Stimulated activated CD4-positive, alpha-beta T cell treated with anti-CD3 and anti-CD28 coated beads, TNF-alpha, amount 100 ng/mL, for 48 hours (primary cell): Measurements from ENCODE around the gene TMEM132E.

Source experiments
- DNase-seq, 3 donors: peaks; one replicate each; pipeline ENCODE4 v3.0.0-alpha.2; 2020; ENCODE audit warnings: low read depth in 3 of 3

The TMEM132E gene

DNA sequence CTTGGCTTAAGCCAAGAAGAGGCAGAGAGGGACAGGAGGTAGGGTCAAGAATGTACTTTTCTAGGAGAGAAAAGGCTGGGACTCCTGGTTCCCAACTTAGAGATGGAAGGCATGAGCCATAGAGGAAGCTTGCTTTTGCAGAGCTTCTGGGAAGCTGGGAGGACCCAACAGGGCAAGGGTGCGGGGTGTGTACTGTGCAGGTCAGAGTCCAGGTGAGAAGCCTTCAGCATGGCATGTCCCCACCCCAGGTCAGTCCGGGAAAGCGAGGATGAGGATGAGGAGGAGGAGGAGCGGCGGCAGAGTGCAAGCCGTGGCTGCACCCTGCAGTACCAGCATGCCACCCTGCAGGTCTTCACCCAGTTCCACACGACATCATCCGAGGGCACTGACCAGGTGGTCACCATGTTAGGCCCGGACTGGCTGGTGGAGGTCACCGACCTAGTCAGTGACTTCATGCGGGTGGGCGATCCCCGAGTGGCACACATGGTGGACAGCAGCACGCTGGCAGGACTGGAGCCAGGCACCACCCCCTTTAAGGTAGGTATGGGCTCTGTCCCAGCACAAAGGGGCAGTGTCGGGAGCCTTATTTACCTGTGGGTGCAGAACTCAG lies 55.3 kb downstream of the TMEM132E start:
- DNase-seq, result no peak

- no peak for DNase-seq
Measured at GRCh38 chr17:34635876-34636275, 56.5 kb downstream of the TMEM132E start.

DNA sequence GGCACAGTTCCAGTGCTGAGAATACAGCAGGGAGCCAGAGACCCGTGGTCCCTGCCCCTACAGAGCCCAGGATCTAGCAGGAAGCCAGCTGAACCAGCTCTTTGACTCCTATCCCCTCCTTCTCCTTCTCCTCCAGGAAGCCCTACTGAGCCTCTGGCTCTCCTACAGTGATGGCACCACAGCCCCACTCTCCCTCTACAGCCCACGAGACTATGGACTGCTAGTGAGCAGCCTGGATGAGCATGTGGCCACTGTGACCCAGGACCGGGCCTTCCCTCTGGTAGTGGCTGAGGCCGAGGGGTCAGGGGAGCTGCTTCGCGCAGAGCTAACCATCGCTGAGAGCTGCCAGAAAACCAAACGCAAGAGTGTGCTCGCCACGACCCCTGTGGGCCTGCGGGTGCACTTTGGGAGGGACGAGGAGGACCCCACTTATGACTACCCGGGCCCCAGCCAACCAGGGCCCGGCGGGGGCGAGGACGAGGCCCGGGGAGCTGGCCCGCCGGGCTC lies 57.7 kb downstream of the TMEM132E start:
- no peak for DNase-seq

GRCh38 chr17:34637548-34638525 lies 58.5 kb downstream of the TMEM132E start:
- peak; percentile 62 to 87 (median 67) for DNase-seq

- no peak for DNase-seq
Measured at GRCh38 chr17:34638526-34639260, 59.3 kb downstream of the TMEM132E start.

GRCh38 chr17:34639706-34640425 lies 60.5 kb downstream of the TMEM132E start:
- no peak for DNase-seq

DNA sequence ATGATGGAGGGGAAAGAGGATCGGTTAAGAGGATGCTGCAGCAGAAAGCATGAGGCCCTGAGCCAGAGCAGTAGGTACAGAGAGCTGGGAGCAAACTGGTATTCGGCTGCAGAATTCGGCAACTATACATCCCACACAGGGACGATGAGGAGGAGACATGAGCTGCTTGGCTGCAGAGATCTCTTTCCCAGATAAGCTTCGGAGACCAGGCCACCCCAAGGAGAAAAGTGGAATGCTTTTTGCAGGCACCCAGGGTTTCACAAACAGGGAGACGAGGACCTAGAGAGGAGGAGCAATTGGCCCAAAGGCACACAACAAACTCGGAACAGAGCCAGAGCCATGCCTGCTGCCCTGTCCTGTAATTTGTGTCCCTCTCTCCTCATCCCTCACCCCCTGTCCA lies 62.0 kb downstream of the TMEM132E start:
- DNase-seq, result no peak

GRCh38 chr17:34644941-34645550 lies 65.7 kb downstream of the TMEM132E start:
- DNase-seq, result no peak

GRCh38 chr17:34645594-34645993 lies 66.2 kb downstream of the TMEM132E start:
- no peak for DNase-seq

- no peak for DNase-seq
Measured at GRCh38 chr17:34647511-34647910, 68.1 kb downstream of the TMEM132E start.

- no peak for DNase-seq
Measured at GRCh38 chr17:34650051-34650750, 70.8 kb downstream of the TMEM132E start.

GRCh38 chr17:34651402-34651811 lies 72.0 kb downstream of the TMEM132E start:
- no peak for DNase-seq

GRCh38 chr17:34652021-34652555 lies 72.7 kb downstream of the TMEM132E start:
- no peak for DNase-seq

DNA sequence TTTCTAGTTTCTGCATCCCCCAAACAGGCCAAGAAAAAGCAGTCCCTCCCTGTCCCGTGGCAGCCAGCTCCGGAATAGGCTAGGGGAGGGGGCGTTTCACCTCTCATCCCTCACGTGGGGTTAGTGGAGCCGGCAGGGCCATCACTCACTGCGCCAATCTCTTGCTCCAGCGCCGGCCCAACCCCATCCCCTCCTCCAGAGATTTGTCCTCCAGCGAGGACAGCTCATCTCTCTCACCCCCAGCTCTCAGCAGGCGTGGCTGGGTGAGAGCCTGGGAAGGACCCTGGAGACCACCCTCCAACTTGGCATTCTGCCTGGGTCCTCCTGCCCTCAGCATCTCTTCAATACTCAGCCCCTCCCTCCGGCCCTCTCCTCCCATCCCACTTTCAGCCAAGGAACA lies 74.1 kb downstream of the TMEM132E start:
- no peak for DNase-seq

DNA sequence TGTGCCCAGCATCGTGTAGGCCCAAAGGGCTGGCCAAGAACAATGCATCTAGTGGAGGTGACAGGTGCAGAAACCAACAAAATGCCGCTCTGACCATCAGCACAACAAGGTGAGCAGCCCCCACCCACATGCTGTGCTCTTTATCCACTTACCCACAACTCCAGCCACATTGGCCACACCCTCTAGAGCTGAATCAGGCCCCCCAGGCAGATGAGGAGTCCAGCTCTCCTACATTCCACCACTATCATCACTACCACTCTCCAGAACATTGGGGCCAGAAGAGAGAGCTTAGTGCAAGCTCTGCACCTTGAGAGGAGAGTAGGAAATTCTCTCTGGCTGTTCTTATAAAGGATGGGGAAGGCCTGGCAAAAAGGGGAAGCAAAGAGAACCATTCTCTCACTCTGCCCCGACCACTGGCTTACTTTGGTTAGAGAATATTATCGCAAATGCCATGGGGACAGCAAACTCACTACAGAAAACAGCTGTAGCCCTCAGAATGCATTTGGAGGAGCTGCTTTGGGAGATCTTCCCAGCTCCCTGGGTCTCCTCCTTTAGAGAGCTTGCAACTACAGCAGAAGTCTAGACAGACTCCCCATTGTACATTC lies 75.0 kb downstream of the TMEM132E start:
- DNase-seq, result no peak

- DNase-seq, result no peak
Measured at GRCh38 chr17:34654881-34655276, 75.5 kb downstream of the TMEM132E start.

DNA sequence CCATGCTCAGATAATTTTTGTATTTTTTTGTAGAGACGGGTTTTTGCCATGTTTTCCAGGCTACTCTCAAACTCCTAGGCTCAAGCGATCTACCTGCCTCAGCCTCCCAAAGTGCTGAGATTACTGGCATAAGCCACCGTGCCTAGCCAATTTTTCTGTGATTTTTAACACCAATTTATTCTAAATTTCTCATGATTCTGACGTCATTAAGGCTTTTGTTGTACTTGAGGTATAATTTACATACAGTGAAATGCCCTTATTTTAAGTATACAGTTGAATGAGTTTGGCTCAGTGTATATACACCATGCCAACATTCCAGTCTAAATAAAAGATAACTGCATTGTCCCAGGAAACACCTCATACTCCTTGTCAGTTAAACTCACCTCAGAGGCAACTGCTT lies 77.4 kb downstream of the TMEM132E start:
- DNase-seq, result no peak

DNA sequence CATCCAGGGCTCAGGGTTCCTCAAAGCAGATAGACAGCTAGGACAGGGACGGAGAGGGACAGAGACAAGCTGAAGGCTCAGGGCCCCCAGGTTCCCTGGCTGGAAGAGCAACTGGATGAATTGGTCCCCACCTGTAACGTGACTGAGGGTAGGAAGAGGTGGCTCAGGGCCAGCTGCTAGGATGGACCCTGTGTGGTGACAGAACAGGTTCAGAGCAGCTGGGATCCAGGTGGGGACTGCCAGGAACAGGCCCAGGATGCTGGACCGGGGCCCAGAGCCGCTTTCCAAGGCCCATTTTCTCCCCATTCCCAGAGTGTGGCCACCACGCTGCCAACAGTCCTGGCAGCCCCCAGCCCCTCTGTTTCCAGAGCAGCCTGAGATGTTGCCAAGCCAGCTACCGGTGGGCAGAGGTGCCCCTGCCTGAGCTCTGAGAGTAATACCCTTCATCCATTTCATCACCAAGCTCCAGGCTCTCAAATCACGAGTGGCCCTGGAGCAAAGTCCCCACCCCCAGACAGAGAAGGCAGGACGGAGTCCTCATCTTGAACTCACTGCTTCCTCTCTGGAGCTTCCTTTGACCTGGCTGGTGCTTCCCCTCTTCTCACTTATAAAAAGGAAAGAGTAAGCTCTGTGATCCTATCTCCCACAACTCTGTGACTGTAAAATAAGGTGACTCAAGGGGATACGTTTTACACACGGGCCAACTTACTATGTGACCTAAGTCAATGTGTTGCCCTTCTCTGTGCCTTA lies 79.6 kb downstream of the TMEM132E start:
- no peak for DNase-seq

DNA sequence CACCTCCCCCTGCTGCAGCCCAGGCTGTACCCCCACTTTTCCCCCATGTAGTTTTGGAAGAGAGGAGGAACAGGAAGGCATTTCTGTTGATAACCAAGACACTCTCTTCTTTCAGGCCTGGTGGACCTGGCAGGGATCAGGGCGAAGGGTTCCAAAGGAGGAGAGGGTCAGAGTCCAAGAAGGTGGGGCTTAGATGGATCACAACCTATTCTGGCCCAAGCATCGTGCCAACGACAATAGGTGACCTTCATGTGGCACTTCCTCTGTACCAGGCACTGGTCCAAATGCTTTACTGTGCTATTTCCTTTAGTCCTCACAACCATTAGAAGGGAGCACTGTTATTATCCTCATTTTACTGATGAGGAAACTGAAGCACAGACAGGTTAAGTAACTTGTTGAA lies 84.3 kb downstream of the TMEM132E start:
- DNase-seq, result no peak
